HG03139 (cell line): ENCODE results near the gene CAB39.

Experiments used
- ATAC-seq: cut with Tn5 transposase; IDR thresholded peaks from one replicate; pipeline ENCODE4 v1.9.1; 2021; ENCODE audit not compliant: unreplicated experiment

CAB39 gene

GRCh38 chr2:230812033-230812432 is 99.4 kb downstream of the CAB39 start:
- no peak for ATAC-seq

GRCh38 chr2:230814616-230815015 is 102.0 kb downstream of the CAB39 start:
- no peak for ATAC-seq

DNA sequence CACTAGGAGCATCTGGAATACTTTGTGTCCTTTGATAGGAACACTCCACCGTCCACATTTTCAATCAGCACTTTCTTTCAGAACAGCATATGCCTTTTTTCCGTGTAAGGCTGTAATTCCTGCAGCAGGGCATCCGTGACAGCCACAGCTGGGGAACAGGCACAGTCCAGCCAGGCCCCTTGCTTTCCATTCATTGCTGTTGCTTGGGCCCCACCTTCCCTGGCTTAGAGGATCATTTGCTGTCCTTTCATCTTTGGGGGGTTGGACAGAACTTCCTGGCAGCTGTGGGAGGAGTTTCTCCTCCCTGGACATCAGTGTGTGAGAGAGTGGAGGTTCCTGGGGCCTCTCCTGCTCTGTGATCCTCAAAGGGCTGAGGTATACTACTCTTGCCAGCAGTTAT is 102.4 kb downstream of the CAB39 start:
- ATAC-seq = no peak

DNA sequence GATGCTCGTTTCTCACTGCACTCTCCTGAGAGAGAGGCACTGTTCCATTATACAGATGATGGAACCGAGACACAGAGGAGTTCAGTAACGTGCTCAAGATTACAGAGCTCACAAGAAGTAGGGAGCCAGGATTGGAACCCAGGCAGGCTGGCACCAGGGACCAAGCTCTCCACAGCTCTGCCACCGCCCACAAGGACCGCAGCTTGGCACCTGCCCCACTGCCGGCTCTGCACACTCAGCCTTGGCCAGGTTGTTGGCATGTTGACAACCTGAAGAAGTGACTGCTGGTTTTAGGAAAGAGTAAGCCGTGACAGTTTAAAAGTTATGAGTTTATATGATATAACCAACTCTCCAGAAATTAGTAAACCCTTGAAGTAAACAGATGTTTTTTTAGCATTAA is 104.1 kb downstream of the CAB39 start:
- no peak for ATAC-seq

DNA sequence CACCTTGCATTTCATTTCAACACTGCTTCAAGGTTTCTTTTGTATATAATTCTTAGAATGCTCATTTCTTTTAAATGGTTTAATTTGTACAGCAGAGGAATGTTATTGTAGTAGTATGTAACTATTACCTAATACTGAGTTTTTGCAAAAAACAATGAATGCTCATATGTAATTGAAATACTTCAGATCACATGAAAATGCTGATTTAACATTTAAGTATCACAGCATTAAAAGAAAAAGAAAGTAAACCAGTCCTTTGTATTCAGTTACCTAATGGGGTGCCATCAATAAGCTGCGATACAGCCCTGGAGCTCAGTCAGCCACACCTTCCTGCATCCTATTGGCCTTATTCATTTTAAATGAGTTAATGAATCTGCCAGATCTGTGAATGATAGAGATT is 106.8 kb downstream of the CAB39 start:
- no peak for ATAC-seq

DNA sequence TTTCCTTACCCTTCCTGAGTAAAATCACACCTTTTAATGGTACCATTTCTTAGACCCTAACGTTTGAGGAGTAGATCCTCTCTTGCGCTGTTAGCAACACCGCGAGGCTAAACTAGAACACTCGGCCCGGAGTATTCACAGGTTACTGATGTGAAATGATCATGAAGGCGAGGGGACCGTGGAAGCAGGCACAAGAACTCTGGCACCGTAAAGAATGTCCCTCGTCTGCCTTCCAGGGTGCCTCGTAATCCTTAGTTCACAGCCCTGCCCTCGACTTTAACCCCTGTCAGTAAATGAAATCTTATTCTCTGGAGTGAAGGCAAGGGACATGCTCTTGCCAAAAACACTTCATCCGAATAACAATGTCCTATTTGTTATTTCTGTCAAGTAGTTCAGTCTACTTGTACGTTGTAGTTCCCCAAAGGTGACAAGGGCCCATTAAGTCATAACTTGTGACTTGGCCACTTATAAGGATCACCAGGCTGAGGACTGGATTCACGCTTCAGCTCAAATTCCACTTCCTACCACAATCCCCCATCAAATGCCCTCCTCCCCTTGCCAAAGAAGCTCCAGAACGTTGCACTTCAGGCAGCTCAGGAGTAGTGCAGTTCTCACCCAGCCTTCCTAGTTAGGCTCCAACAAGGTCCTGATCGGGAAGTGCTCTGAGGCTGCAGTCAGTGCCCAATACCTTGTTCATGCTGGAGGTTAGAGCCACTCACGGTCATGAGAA is 108.8 kb downstream of the CAB39 start:
- no peak for ATAC-seq

DNA sequence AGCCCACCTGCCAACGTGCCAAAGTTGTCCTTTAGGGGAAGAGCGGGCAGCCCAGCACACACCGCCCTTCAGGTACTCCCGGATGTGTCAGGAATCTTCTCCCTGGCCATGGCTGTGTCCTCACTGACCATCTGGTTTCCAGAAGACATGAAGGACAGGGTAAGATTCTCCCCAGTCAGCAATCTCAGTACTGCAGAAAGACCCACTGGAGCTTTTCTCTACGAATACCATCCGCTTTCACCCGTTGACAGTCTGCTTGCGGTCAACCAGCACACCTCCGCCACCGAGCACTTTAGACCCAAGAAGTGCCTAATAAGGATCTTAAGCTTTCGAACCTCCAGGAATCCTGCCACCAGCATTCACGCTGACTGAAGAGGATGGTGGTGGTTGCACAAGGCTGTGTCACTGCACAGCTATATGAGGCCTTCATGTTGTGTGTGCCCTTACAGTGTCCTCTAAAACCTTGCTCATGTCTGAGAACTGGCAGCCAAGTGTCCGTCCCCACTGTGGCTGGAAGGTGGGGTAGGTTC is 109.4 kb downstream of the CAB39 start:
- ATAC-seq = no peak

- ATAC-seq = no peak
These were observed 110.8 kb downstream of the CAB39 start for GRCh38 chr2:230823264-230823964.

- no peak for ATAC-seq
These were observed 111.8 kb downstream of the CAB39 start for GRCh38 chr2:230824406-230824978.

GRCh38 chr2:230825354-230825753 is 112.7 kb downstream of the CAB39 start:
- ATAC-seq = no peak

DNA sequence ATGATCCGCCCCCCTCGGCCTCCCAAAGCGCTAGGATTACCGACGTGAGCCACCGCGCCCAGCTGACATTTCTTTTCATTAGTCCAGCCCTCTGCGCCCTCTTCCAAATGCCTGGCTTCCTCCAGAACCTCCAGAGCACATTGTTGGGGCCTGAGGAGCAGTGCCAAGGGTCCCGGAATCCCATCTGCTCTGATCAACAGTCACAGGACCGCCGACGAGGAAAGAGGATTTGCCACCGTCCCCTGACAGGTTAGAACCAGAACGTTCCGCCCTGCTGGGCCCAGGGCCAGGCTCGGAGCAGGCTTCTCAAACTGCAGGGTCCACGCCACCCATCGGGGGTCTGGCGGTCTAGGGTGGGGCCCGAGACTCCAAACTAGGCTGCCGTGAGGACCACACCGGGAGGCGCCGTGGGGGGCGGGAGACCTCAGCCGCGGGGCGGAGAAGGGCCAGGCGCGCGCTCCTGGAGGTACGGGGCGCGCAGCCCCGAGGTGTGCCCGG is 115.2 kb downstream of the CAB39 start:
- ATAC-seq = peak; percentile 21

DNA sequence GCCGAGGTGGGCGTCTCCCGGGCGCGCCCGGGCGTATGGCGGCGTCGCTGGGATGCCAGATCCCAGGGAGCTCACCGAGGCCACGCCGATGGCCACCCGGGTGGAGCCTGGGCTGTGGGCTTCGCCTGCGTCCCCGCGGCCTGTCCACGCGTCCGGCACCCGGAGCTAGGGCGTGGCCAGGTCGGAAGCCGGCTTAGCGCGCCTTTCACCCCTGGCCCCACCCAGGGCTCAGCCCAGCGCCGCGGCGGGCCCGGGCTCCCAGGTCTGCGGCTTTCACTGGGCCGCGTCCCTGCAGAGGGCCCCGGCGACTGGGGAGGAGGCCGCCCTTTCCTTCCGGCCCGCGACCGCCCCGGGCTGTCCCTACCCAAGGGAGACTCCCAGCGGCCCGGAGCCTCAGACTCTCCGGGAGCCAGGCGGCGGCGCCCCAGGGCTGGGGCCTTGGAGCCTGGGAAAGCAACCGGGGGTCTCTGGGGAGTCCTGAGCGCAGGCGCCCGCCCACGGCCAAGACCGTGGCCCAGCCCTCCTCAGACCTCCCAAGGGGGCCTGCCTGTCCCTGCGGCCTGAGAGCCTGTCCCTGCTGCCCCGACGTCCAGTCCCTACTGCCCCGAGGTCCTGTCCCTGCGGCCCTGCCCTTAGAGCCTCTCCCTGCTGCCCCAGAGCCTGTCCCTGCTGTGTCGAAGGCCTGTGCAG is 115.8 kb downstream of the CAB39 start:
- ATAC-seq = peak; percentile 44

DNA sequence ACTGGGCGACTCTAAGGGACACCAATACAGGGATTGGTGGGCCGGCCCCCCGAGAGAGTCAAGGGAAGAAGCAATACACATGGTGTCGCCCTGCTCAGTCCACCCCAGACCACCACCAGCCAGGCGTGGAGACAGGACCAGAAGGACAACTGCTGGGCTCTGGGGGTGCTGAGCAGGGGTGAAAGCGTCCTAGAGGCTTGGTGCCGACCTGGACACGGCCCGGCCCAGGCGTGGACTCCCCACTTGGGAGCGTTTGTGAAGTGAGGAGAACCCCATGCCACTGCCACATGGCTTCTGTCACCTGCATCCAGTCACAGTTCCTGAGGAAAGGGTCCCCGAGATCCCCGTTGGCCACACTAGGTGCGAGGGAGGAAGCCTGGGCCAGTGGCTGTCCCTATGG is 116.7 kb downstream of the CAB39 start:
- ATAC-seq = no peak

GRCh38 chr2:230829959-230830358 is 117.3 kb downstream of the CAB39 start:
- ATAC-seq = no peak

- no peak for ATAC-seq
These were observed 117.8 kb downstream of the CAB39 start for GRCh38 chr2:230830428-230830827.

GRCh38 chr2:230840301-230840700 is 127.7 kb downstream of the CAB39 start:
- no peak for ATAC-seq

GRCh38 chr2:230842473-230842872 is 129.8 kb downstream of the CAB39 start:
- ATAC-seq = no peak

GRCh38 chr2:230843132-230843531 is 130.5 kb downstream of the CAB39 start:
- ATAC-seq = no peak

GRCh38 chr2:230846360-230846759 is 133.7 kb downstream of the CAB39 start:
- no peak for ATAC-seq

DNA sequence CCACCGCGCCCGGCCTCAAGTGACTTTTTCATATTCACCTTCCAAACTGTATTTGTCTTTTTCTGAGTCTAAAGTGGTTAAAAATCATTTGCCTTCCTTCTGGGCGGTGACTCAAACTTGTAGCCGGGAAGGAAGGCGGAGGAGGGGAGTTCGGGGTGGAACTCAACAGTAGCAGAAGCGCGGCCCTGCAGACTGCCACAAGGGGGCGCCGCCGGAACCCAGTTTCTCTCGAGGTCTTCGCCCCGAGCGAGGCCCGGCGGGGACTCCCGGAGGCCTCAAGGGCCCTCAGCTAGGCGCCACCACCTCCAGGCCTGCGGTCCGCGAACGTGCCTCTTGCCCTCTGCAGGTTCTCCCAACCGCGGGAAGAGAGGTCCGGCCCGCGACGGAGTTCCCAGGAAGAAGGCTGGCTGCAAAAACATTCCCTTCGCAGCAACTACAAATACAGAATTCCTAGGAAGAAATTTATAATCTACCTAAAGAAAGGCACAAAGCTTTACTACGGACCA is 135.3 kb downstream of the CAB39 start:
- ATAC-seq = peak; percentile 91
